Activated T-helper 1 cell treated with anti-CD3 and anti-CD28 coated beads, Interleukin-12 subunit alpha, Interleukin-12 subunit beta, Interleukin-2, Interleukin-4 antibody, amounts not matched to agents 30 ng/mL and 10 ng/mL and 1 ng/mL, durations not matched to agents 14 hours and 24 hours and 36 hours (primary cell): ENCODE data around the gene TIGD2. TPM values are rescaled to one million over a fixed set of nuclear protein-coding genes. Genes with fewer than 3 reads are reported as not detected.

ENCODE experiments used
- DNase-seq: peaks from one replicate; pipeline ENCODE4 v3.0.0; 2021; ENCODE audit warnings: low spot score
- H3K27ac Mint-ChIP-seq: one replicate; pipeline ENCODE4 v1.8.0; 2021; ENCODE audit warnings: mild to moderate bottlenecking, mixed read lengths
- H3K27me3 Mint-ChIP-seq: one replicate; pipeline ENCODE4 v1.8.0; 2022; ENCODE audit warnings: mild to moderate bottlenecking, moderate library complexity, mixed read lengths; ENCODE audit not compliant: insufficient read depth
- H3K36me3 Mint-ChIP-seq: one replicate; pipeline ENCODE4 v1.8.0; 2021; ENCODE audit warnings: low read depth, mixed read lengths
- H3K4me1 Mint-ChIP-seq: one replicate; pipeline ENCODE4 v1.8.0; 2021; ENCODE audit warnings: low read depth, mixed read lengths
- H3K4me3 Mint-ChIP-seq: one replicate; pipeline ENCODE4 v1.8.0; 2021; ENCODE audit warnings: mild to moderate bottlenecking, moderate library complexity, mixed read lengths
- H3K9me3 Mint-ChIP-seq: one replicate; pipeline ENCODE4 v1.8.0; 2021; ENCODE audit warnings: mixed read lengths
- intact Hi-C: fragments of 100-400 bp; cut with micrococcal nuclease; formaldehyde crosslinking; loops from one replicate; pipeline ENCODE4 v1.15.1; 2024
- total RNA-seq: library from RNA; stranded (reverse); gene quantifications from 2 replicates; pipeline ENCODE4 v1.2.3, GENCODE V29; 2022

The TIGD2 gene
- 2.0 and 2.3 TPM in 2 replicates for total RNA-seq

DNA sequence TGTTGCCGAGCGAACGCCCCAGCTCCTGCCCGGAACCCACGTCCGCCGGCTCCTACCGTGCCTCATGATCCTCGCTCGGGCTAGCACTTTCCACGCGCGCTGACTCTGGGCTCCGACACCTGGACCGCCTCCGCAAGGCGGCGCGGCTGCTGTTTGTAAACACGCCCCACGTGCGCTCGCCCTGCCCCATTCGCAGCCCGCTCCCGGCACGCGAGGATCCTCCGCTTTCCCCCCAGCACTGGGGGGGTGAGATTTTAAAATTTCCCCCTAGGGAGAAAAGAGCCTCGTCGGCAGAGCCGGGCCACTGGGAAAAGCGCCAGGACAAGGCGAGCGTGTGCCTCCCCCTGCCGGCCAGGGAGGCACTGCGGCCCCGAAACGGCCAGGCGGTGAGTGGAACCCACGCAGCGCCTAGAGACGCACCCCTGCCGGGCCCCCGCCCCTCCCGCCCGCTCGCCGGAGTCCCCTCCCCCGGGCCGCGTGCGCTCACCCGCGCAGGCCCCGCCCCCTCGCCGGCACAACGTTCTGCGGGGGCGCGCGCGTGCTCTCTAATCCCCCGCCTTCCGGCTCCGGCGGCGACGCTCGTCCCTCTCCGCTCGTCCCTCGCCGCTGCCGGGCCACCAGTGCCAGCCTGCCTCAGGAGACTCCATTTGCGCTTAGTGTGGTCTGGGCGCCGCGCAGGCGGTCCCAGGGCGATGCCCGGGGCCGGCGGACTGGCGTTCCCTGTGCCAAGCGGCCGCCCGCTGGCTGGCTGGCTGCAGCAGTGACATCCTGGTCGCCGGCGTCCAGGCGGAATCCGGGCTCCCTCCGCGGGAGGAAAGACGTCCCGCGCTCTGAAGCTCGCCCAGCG is at the start of gene TIGD2:
TSS of gene TIGD2 (plus strand) at position 548 of the 847 bp plus-strand sequence. CDS start 1,442 bp downstream, outside the sequence.
- Mint-ChIP-seq H3K4me3 (peak within 1 kb of the TSS; percentile 86), H3K9me3 (no peaks in the 10 kb centered on the region), H3K36me3 (no peaks in the 10 kb centered on the region), H3K27me3 (peaks cover 20% of the 10 kb centered on the region), H3K27ac (peak within 1 kb of the TSS; percentile 71), H3K4me1 (peaks cover 27% of the 10 kb centered on the region)
- peak; percentile 80 for DNase-seq
- intact Hi-C loops, result loop anchor here (1.0 to 5.0 kb wide), 15 partner anchors 48 to 1104 kb away; partner anchors contain the start of genes GPRIN3, HERC3, HERC5 and NAP1L5

DNA sequence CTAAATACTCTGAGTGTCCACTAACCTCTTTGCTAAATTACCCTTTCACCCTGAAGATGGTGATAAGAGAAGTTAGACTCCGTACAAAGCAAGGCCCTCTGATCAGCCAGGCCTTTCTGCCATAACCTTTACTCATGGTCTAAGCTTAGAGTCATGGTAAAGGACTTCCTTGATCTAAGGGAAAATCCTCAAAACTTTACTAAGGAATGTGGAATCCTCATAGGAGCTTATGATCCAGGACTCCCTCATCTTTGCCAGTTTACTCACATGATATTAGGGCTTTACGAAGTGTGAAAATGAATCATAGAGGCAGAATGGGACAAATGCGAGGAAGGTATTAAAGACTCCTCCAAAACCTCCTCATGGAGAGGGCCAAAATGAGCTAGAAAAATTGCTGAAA is 46.5 kb upstream of the TIGD2 start:
- H3K9me3 Mint-ChIP-seq, result peaks cover 40% of the 10 kb centered on the region
- intact Hi-C loops, result no loop called here
- H3K27ac Mint-ChIP-seq, result no peak overlapping the region
- H3K27me3 Mint-ChIP-seq, result no peaks in the 10 kb centered on the region
- no peak overlapping the region for H3K4me3 Mint-ChIP-seq
- DNase-seq, result no peak
- no peaks in the 10 kb centered on the region for H3K4me1 Mint-ChIP-seq
- H3K36me3 Mint-ChIP-seq, result no peaks in the 10 kb centered on the region

DNA sequence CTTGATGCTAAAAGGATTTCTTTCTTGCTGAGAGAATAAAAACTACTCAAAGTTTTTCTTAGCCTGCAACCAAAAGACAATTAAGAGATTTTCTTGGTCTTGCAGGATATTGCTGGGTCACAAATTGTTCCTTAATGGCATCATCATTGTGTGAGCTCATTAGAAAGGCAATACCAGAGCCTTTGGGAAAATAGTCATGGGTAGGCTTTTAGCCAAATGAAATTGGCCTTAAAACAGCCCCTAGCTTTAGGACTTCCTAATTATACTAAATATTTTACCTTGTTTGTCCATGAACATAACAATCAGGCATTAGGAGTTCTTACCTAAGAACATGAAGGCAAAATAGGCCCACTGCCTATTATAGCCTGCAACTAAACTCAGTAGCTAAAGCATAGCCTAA is 43.9 kb upstream of the TIGD2 start:
- intact Hi-C loops, result no loop called here
- no peak for DNase-seq
- no peak overlapping the region for H3K4me3 Mint-ChIP-seq
- H3K27me3 Mint-ChIP-seq, result no peaks in the 10 kb centered on the region
- H3K9me3 Mint-ChIP-seq, result peaks cover 19% of the 10 kb centered on the region
- H3K36me3 Mint-ChIP-seq, result no peaks in the 10 kb centered on the region
- H3K4me1 Mint-ChIP-seq, result no peaks in the 10 kb centered on the region
- H3K27ac Mint-ChIP-seq, result no peak overlapping the region

DNA sequence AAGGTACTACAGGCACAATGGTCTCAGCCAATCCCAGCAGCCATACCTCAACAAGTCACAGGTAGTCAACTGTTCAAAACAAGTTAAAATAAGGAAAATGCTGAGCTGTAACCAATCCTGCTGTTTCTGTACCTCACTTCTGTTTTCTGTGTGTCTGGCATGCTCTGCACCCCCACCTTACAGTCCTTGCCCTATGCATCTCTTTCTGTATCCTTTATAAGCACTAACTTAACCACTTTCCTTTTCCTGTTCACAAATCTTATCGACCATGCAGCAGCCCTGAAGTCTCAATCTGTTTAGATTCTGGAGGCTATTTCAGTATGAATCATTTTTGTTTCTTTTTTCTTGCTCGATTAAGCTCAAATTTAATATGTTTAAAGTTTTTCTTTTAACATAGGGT is 41.9 kb upstream of the TIGD2 start:
- intact Hi-C loops, result no loop called here
- Mint-ChIP-seq H3K36me3 (no peaks in the 10 kb centered on the region), H3K27ac (no peak overlapping the region), H3K27me3 (no peaks in the 10 kb centered on the region), H3K4me3 (no peak overlapping the region), H3K9me3 (peaks cover 13% of the 10 kb centered on the region), H3K4me1 (no peaks in the 10 kb centered on the region)
- DNase-seq, result no peak

DNA sequence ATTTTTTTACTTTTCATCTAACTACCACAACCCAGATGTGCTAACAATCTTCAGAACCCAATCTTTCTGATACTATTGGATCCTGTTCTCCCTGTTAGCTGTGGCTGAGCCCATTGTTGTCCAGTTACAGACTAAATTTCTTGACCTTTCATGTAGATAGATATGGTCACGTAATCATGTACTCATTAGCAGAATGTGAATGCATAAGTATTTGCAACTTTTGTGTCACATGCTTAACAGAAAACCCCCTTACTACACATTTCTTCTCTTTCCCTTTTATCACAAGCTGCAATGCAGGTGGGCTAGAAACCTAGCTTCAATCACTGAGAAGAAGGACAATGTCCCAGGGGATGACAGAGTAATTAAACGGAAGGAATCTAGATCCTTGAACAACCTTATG is 41.3 kb upstream of the TIGD2 start:
- no peak for DNase-seq
- H3K4me3 Mint-ChIP-seq, result no peak overlapping the region
- no peak overlapping the region for H3K27ac Mint-ChIP-seq
- no peaks in the 10 kb centered on the region for H3K27me3 Mint-ChIP-seq
- no peaks in the 10 kb centered on the region for H3K4me1 Mint-ChIP-seq
- intact Hi-C loops, result no loop called here
- no peaks in the 10 kb centered on the region for H3K36me3 Mint-ChIP-seq
- H3K9me3 Mint-ChIP-seq, result peaks cover 8% of the 10 kb centered on the region

DNA sequence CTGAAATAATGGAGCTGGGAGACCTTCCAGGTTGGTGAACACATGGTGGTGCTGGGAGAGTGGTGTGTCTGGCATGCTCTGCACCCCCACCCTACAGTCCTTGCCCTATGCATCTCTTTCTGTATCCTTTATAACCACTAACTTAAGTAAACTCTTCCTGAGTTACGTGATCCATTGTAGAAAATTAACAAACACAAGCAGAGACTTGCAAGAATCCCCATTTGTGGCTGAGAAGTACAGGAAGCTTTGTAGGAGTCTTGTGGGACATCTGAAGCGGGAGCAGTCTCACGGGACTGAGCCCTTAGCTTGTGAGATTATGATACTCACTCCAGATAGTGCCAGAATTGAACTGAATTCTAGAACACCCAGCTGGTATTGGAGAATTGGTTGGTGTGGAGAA is 40.0 kb upstream of the TIGD2 start:
- H3K27me3 Mint-ChIP-seq, result no peaks in the 10 kb centered on the region
- peaks cover 9% of the 10 kb centered on the region for H3K9me3 Mint-ChIP-seq
- H3K4me3 Mint-ChIP-seq, result no peak overlapping the region
- intact Hi-C loops, result no loop called here
- DNase-seq, result no peak
- H3K36me3 Mint-ChIP-seq, result no peaks in the 10 kb centered on the region
- no peaks in the 10 kb centered on the region for H3K4me1 Mint-ChIP-seq
- no peak overlapping the region for H3K27ac Mint-ChIP-seq

DNA sequence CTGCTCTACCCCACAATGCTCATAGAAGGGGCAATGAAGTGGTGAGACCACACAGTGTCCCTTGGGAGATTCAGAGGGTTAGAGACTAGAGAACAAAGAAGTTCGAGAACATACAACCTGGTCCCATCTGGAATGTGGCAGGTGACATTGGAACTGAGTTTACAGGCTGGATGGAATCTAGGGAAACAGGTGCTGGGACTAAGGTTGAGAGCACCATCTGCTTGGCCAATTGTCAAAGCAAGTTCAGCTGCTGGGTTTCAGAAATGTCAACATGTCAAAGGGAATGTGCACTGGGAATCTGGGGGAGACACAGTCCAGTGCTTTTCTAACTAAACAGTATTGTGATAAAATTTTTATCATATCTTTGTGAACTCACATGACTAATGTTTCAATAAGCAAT is 38.4 kb upstream of the TIGD2 start:
- no peak for DNase-seq

DNA sequence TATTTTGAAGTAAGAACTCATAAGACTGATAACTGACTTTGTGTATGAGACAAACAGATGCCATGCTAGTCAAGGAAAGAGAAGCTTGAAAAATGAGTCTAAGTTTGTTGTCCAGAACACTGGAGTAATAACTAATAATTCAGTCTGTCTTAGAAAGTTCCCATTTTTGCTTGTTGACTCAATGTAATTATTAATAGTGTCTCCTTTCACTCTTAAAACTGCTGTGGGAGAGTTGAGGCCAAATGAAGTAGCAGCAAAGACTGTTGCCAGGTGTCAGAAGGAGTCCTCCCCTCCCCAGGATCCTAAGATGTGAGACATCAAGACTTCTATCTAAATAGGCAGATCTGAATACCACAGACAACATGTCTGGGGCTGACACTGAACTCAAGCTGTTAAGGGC is 33.6 kb upstream of the TIGD2 start:
- DNase-seq, result no peak
- H3K9me3 Mint-ChIP-seq, result peaks cover 34% of the 10 kb centered on the region
- peaks cover 2% of the 10 kb centered on the region for H3K36me3 Mint-ChIP-seq
- peaks cover 6% of the 10 kb centered on the region for H3K4me1 Mint-ChIP-seq
- intact Hi-C loops, result no loop called here
- no peak overlapping the region for H3K4me3 Mint-ChIP-seq
- no peaks in the 10 kb centered on the region for H3K27me3 Mint-ChIP-seq
- no peak overlapping the region for H3K27ac Mint-ChIP-seq

More for the DNA sequence above, 38.4 kb upstream of the TIGD2 start:
- H3K9me3 Mint-ChIP-seq, result peaks cover 14% of the 10 kb centered on the region
- intact Hi-C loops, result no loop called here
- H3K4me1 Mint-ChIP-seq, result no peaks in the 10 kb centered on the region
- H3K27ac Mint-ChIP-seq, result no peak overlapping the region
- H3K4me3 Mint-ChIP-seq, result no peak overlapping the region
- H3K27me3 Mint-ChIP-seq, result no peaks in the 10 kb centered on the region
- H3K36me3 Mint-ChIP-seq, result no peaks in the 10 kb centered on the region

DNA sequence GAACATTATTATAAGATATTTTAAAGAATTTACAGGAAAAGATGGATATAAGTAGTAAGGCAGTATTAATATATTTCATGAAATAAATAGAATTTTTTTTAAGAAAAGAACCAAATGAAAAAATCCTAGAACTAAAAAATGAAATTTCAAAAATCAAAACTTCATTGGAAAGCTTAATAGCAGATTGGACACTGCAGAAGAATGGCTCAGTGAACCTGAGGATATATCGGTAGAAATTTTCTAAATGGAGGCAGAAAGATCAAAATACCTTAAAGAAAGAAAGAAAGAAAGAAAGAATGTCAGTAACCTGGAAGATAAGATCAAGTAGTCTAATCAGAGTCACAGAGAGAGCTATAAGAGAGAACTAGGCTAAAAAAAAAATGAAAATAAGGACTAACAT is 33.0 kb upstream of the TIGD2 start:
- Mint-ChIP-seq H3K4me3 (no peak overlapping the region), H3K36me3 (peaks cover 2% of the 10 kb centered on the region), H3K27ac (no peak overlapping the region), H3K27me3 (no peaks in the 10 kb centered on the region), H3K4me1 (peaks cover 6% of the 10 kb centered on the region), H3K9me3 (peaks cover 34% of the 10 kb centered on the region)
- no peak for DNase-seq
- intact Hi-C loops, result no loop called here

DNA sequence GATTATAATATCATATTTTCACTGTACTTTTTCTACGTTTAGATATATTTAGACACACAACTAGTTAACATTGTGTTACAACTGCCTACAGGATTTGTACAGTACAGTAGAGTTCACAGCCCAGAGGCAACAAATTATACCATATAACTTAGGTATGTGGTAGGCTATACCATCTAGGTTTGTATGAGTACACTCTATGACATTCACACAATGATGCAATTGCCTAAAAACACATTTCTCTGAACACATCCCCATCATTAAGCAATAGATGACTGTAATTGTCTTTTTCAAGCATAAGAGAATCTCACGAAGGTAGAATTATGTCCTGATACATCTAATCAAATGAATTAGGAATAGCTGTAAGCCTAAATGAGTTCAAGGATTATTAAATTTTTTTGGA is 12.3 kb upstream of the TIGD2 start:
- no peaks in the 10 kb centered on the region for H3K36me3 Mint-ChIP-seq
- no peak for DNase-seq
- intact Hi-C loops, result no loop called here
- peaks cover 2% of the 10 kb centered on the region for H3K27me3 Mint-ChIP-seq
- H3K9me3 Mint-ChIP-seq, result no peaks in the 10 kb centered on the region
- H3K4me1 Mint-ChIP-seq, result peaks cover 15% of the 10 kb centered on the region
- no peak overlapping the region for H3K4me3 Mint-ChIP-seq
- H3K27ac Mint-ChIP-seq, result no peak overlapping the region

DNA sequence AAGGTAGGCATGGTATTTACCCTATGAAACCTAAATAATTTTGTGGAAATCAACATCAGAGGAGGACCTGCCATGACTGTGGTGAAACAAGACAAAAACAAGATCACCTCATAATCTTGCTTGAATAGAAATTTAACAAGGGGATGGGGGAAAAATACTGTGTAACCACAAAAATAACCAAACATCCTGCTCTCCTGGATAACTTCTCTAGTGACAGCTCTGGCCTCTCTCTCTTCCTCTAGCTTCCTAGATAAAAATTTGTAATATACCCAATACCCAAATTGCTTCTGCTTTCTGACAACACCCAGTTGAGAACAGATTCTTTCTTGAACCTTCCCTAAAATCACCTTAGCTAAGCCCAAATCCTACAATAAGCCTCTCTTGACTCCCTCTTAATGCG is 11.9 kb upstream of the TIGD2 start:
- Mint-ChIP-seq H3K36me3 (no peaks in the 10 kb centered on the region), H3K27me3 (peaks cover 2% of the 10 kb centered on the region), H3K4me3 (no peak overlapping the region), H3K9me3 (no peaks in the 10 kb centered on the region), H3K4me1 (peaks cover 15% of the 10 kb centered on the region), H3K27ac (no peak overlapping the region)
- DNase-seq, result no peak
- intact Hi-C loops, result no loop called here

DNA sequence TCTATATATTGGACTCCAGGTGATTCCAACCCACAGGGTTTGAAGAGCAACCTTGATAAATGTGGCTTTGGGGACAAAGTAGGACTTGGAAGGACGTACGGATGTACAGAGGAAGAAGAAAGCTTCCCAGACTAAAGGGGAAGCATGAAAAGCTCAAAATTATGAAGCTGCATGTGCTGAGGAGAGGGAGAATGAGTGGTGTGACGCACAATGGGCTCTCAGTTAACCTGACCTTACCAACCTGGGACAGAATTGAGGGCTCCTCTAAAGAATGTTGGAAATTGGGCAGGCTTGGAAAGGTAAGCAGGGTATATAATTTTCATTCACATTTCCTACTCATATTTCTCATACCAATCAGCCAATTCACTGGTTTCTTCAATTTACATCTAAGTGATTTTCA is 10.5 kb upstream of the TIGD2 start:
- no peaks in the 10 kb centered on the region for H3K9me3 Mint-ChIP-seq
- no peak overlapping the region for H3K4me3 Mint-ChIP-seq
- H3K27ac Mint-ChIP-seq, result no peak overlapping the region

DNA sequence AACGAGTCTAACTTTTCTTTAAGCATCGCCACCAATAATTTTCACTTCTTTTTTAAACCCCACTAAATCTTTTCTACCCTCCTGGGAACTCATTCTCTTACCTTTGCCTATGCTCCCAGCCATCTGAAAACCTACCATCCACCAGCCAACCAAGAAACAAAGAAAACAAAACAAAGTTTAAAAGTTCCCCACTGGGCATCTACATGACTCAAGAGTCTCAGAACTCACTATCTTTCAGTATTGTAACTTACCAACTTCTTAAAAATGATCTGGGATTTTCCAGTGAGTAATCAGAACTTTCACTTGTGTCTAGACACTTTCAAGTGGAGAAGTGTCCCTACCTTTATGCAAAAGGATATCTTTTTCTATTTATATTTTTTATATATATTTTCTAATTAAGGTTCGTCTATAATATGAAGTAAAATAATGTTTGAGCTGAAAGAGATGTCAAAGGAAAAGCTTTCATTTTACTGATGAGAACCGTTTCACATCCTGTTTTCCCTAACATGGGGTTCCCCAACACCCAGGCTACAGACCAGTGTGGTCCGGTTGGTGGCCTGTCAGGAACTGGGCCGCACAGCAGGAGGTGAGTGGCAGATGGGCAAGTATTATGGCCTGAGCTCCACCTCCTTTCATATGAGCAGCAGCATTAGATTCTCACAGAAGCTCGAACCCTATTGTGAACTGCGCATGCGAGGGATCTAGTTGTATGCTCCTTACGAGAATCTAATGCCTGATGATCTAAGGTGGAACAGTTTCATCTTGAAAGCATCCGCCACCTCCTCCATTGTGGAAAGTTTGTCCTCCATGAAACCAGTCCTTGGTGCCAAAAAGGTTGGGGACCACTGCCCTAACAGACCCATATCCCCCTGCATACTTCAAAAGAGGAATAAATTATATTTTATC is 9.8 kb upstream of the TIGD2 start:
- H3K27ac Mint-ChIP-seq, result peak overlapping the region; percentile 10
- intact Hi-C loops, result loop anchor here (1.0 to 10.0 kb wide), 3 partner anchors 20 to 487 kb away; no protein-coding TSS in a partner anchor
- no peak for DNase-seq
- no peak overlapping the region for H3K4me3 Mint-ChIP-seq
- H3K4me1 Mint-ChIP-seq, result peaks cover 15% of the 10 kb centered on the region
- peaks cover 2% of the 10 kb centered on the region for H3K27me3 Mint-ChIP-seq
- H3K36me3 Mint-ChIP-seq, result no peaks in the 10 kb centered on the region
- no peaks in the 10 kb centered on the region for H3K9me3 Mint-ChIP-seq

More for the DNA sequence above, 10.5 kb upstream of the TIGD2 start:
- Mint-ChIP-seq H3K36me3 (no peaks in the 10 kb centered on the region), H3K27me3 (peaks cover 2% of the 10 kb centered on the region), H3K4me1 (peaks cover 15% of the 10 kb centered on the region)
- no peak for DNase-seq
- intact Hi-C loops, result loop anchor here (1.0 to 10.0 kb wide), 3 partner anchors 20 to 486 kb away; no protein-coding TSS in a partner anchor
